HEK293 (cell line): ENCODE results near the gene CEP350.

ENCODE experiments used
- CTCF ChIA-PET: fragments of 350-600 bp; formaldehyde crosslinking; extraction: SDS; loops from one replicate; lab custom pipeline; 2021; ENCODE audit warnings: antibody characterized with exemption; lab: Yijun Ruan, JAX
- POLR2A ChIA-PET: fragments of 300-600 bp; formaldehyde crosslinking; extraction: SDS; loops from one replicate; lab custom pipeline; 2020; ENCODE audit warnings: antibody characterized with exemption, inconsistent platforms; lab: Yijun Ruan, JAX
- H3K27ac ChIP-seq: fragments of 200-500 bp; sonication (Bioruptor generic); 2 replicates; pipeline ENCODE4 v1.5.1; 2014; ENCODE audit warnings: low read depth, low read length, control low read depth, inconsistent platforms; ENCODE audit errors: extremely low read depth
- H3K36me3 ChIP-seq, 2 experiments: fragments of 200-500 bp in 1 of 2; sonication (Bioruptor generic) in 1 of 2; 1 replicate in 1 of 2; 2 replicates in 1 of 2; pipeline ENCODE4 v1.5.1; 2014 to 2017; ENCODE audit warnings: inconsistent platforms in 2 of 2, low read length in 2 of 2; ENCODE audit not compliant: control insufficient read depth in 2 of 2, insufficient read depth in 1 of 2
- H3K4me1 ChIP-seq: fragments of 200-500 bp; sonication (Bioruptor generic); 2 replicates; pipeline ENCODE4 v1.5.1; 2014; ENCODE audit warnings: mild to moderate bottlenecking, low read length, inconsistent platforms; ENCODE audit not compliant: control insufficient read depth, insufficient read depth
- H3K4me3 ChIP-seq: 2 replicates; pipeline ENCODE4 v1.5.1; 2011; ENCODE audit warnings: low read depth, mild to moderate bottlenecking, control low read depth, low read length, moderate library complexity
- H3K9me3 ChIP-seq: fragments of 200-500 bp; sonication (Bioruptor generic); 2 replicates; pipeline ENCODE4 v1.5.1; 2014; ENCODE audit warnings: low read depth, low read length, inconsistent platforms; ENCODE audit not compliant: control insufficient read depth, insufficient read depth
- IKZF3 ChIP-seq: fragments of 450-650 bp; IDR thresholded peaks from 2 replicates; pipeline ENCODE4 v1.5.0; 2018; ENCODE audit warnings: missing biosample characterization, mild to moderate bottlenecking, missing genetic modification characterization, moderate library complexity
- KLF17 ChIP-seq: fragments of 450-650 bp; formaldehyde crosslinking; IDR thresholded peaks from 2 replicates; pipeline ENCODE4 v1.5.1; 2016; ENCODE audit warnings: missing biosample characterization, missing genetic modification characterization
- OVOL3 ChIP-seq: fragments of 450-650 bp; formaldehyde crosslinking; IDR thresholded peaks from 2 replicates; pipeline ENCODE4 v1.5.1; 2016; ENCODE audit warnings: missing biosample characterization, missing genetic modification characterization
- PATZ1 ChIP-seq: fragments of 450-650 bp; formaldehyde crosslinking; IDR thresholded peaks from 2 replicates; pipeline ENCODE4 v1.5.1; 2016; ENCODE audit warnings: missing biosample characterization, missing genetic modification characterization
- PRDM6 ChIP-seq: fragments of 450-650 bp; formaldehyde crosslinking; IDR thresholded peaks from 2 replicates; pipeline ENCODE4 v1.5.1; 2017; ENCODE audit warnings: missing biosample characterization, missing genetic modification characterization
- SCRT1 ChIP-seq: fragments of 450-650 bp; formaldehyde crosslinking; IDR thresholded peaks from 2 replicates; pipeline ENCODE4 v1.5.1; 2016; ENCODE audit warnings: missing biosample characterization, missing genetic modification characterization, borderline replicate concordance
- ZNF121 ChIP-seq: fragments of 450-650 bp; formaldehyde crosslinking; IDR thresholded peaks from 2 replicates; pipeline ENCODE4 v1.5.1; 2016; ENCODE audit warnings: missing biosample characterization, missing genetic modification characterization
- ZNF132 ChIP-seq: fragments of 450-650 bp; formaldehyde crosslinking; IDR thresholded peaks from 2 replicates; pipeline ENCODE4 v1.5.1; 2017; ENCODE audit warnings: missing biosample characterization, missing genetic modification characterization, borderline replicate concordance
- ZNF157 ChIP-seq: fragments of 450-650 bp; formaldehyde crosslinking; IDR thresholded peaks from 2 replicates; pipeline ENCODE4 v1.5.1; 2016; ENCODE audit warnings: missing biosample characterization, missing genetic modification characterization
- ZNF423 ChIP-seq: fragments of 450-650 bp; formaldehyde crosslinking; IDR thresholded peaks from 2 replicates; pipeline ENCODE4 v1.5.1; 2016; ENCODE audit warnings: missing biosample characterization, missing genetic modification characterization
- ZNF510 ChIP-seq: fragments of 450-650 bp; formaldehyde crosslinking; IDR thresholded peaks from 2 replicates; pipeline ENCODE4 v1.5.1; 2018; ENCODE audit warnings: mild to moderate bottlenecking, missing genetic modification characterization, missing biosample characterization; ENCODE audit not compliant: insufficient replicate concordance
- ZNF513 ChIP-seq: fragments of 450-650 bp; IDR thresholded peaks from 2 replicates; pipeline ENCODE4 v1.5.1; 2018; ENCODE audit warnings: missing biosample characterization, missing genetic modification characterization
- ZNF558 ChIP-seq: fragments of 450-650 bp; formaldehyde crosslinking; IDR thresholded peaks from 2 replicates; pipeline ENCODE4 v1.5.1; 2016; ENCODE audit warnings: missing biosample characterization, missing genetic modification characterization
- ZNF623 ChIP-seq: fragments of 450-650 bp; formaldehyde crosslinking; IDR thresholded peaks from 2 replicates; pipeline ENCODE4 v1.5.1; 2016; ENCODE audit warnings: missing biosample characterization, missing genetic modification characterization
- ZNF692 ChIP-seq: fragments of 450-650 bp; formaldehyde crosslinking; IDR thresholded peaks from 2 replicates; pipeline ENCODE4 v1.5.1; 2016; ENCODE audit warnings: missing biosample characterization, missing genetic modification characterization
- ZNF785 ChIP-seq: fragments of 450-650 bp; formaldehyde crosslinking; IDR thresholded peaks from 2 replicates; pipeline ENCODE4 v1.5.1; 2016; ENCODE audit warnings: missing biosample characterization, missing genetic modification characterization
- ZNF837 ChIP-seq: fragments of 450-650 bp; formaldehyde crosslinking; IDR thresholded peaks from 2 replicates; pipeline ENCODE4 v1.5.1; 2016; ENCODE audit warnings: missing biosample characterization, missing genetic modification characterization
- ZSCAN4 ChIP-seq: fragments of 450-650 bp; formaldehyde crosslinking; IDR thresholded peaks from 2 replicates; pipeline ENCODE4 v1.5.1; 2017; ENCODE audit warnings: missing biosample characterization, missing genetic modification characterization

The CEP350 gene

GRCh38 chr1:180062452-180062971, 107.9 kb downstream of the CEP350 start:
- Histone ChIP-seq H3K27ac (no peak overlapping the region), H3K9me3 (no peaks in the 10 kb centered on the region), H3K4me1 (no peaks in the 10 kb centered on the region), H3K36me3 (peaks cover 45 to 57% of the 10 kb centered on the region in 2 experiments), H3K4me3 (no peak overlapping the region)
- no peak for TF ChIP-seq ZNF558 (tag by site-specific recombination)
- no peak for TF ChIP-seq PATZ1
- TF ChIP-seq ZNF513, result no peak
- no peak for TF ChIP-seq ZNF785 (tag by site-specific recombination)
- no peak for TF ChIP-seq PRDM6 (tag by site-specific recombination)
- no peak for TF ChIP-seq ZNF510 (tag by site-specific recombination)
- TF ChIP-seq SCRT1 (tag by site-specific recombination), result no peak
- no peak for TF ChIP-seq ZNF623 (tag by site-specific recombination)
- TF ChIP-seq ZNF132, result no peak
- no peak for TF ChIP-seq KLF17 (tag by site-specific recombination)
- TF ChIP-seq OVOL3 (tag by site-specific recombination), result no peak
- no peak for TF ChIP-seq ZNF423 (tag by site-specific recombination)
- no peak for TF ChIP-seq ZNF837 (tag by site-specific recombination)
- TF ChIP-seq ZNF157 (tag by site-specific recombination), result no peak
- ChIA-PET POLR2A (no interaction called here), CTCF (no interaction called here)

- ChIA-PET CTCF (no interaction called here), POLR2A (interaction anchor here (0.6 kb wide), 1 partner anchor 182 kb away, joined by 4 read pairs; no protein-coding TSS in a partner anchor)
- Histone ChIP-seq H3K4me1 (no peaks in the 10 kb centered on the region), H3K27ac (no peak overlapping the region), H3K36me3 (peaks cover 40 to 70% of the 10 kb centered on the region in 2 experiments), H3K4me3 (no peak overlapping the region), H3K9me3 (no peaks in the 10 kb centered on the region)
- TF ChIP-seq IKZF3 (tag by site-specific recombination), result no peak
- peak; percentile 69 for TF ChIP-seq ZNF121 (tag by site-specific recombination)
- TF ChIP-seq ZNF692 (tag by site-specific recombination), result no peak
- TF ChIP-seq ZSCAN4 (tag by site-specific recombination), result no peak
Observed at GRCh38 chr1:180065408-180065807, 110.8 kb downstream of the CEP350 start.
